Vagina (tissue), 2 donors: ENCODE measurements around the gene RBM8A.

Experiments used
- CTCF ChIP-seq, 3 experiments: fragments of 450-650 bp in 2 of 3; fragments of 200-600 bp in 1 of 3; sonication (generic) in 1 of 3; IDR thresholded peaks; one replicate each; pipeline ENCODE4 v1.5.1; 2017 to 2019; ENCODE audit warnings: antibody characterized with exemption in 3 of 3, mild to moderate bottlenecking in 2 of 3, moderate library complexity in 2 of 3
- POLR2A ChIP-seq, 2 donors: fragments of 450-650 bp; IDR thresholded peaks; one replicate each; pipeline ENCODE4 v1.6.1; 2017; ENCODE audit warnings: antibody characterized with exemption in 2 of 2, mild to moderate bottlenecking in 2 of 2, moderate library complexity in 2 of 2

GRCh38 chr1:145916745-145917144 is 10.5 kb downstream of the RBM8A start:
- no peak for TF ChIP-seq CTCF (IDR thresholded peaks at IDR 0.05)
- TF ChIP-seq POLR2A (IDR thresholded peaks at IDR 0.05): no peak
